CD4-positive, alpha-beta memory T cell (primary cell): Measurements from ENCODE around the gene CPLX3. TPM values are rescaled to one million over a fixed set of nuclear protein-coding genes. Genes with fewer than 3 reads are reported as not detected.

Experiments used
- CTCF ChIA-PET: fragments of 350-600 bp; sonication (Branson Sonifier 250); formaldehyde crosslinking; loops from one replicate; lab custom pipeline; 2021; ENCODE audit warnings: inconsistent platforms; ENCODE audit not compliant: partially characterized antibody; lab: Charles Lee
- POLR2A ChIA-PET: fragments of 350-600 bp; sonication (Branson Sonifier 250); formaldehyde crosslinking; loops from one replicate; lab custom pipeline; 2021; ENCODE audit not compliant: partially characterized antibody; lab: Charles Lee
- DNase-seq, 5 donors: peaks; one replicate each; pipeline versions ENCODE4 v3.0.0 to v3.0.0-alpha.2; 2020 to 2022; ENCODE audit warnings: mixed read lengths in 1 of 5
- H3K27ac ChIP-seq: one replicate; pipeline ENCODE4 v1.7.0; 2013; ENCODE audit warnings: low read depth, low read length
- H3K27me3 ChIP-seq: 2 replicates; pipeline ENCODE4 v1.7.0; 2013; ENCODE audit warnings: mild to moderate bottlenecking, low read length, moderate library complexity; ENCODE audit not compliant: insufficient read depth
- H3K36me3 ChIP-seq: 2 replicates; pipeline ENCODE4 v1.7.0; 2013; ENCODE audit warnings: mild to moderate bottlenecking, low read length, moderate library complexity; ENCODE audit not compliant: insufficient read depth
- H3K4me1 ChIP-seq: 2 replicates; pipeline ENCODE4 v1.7.0; 2013; ENCODE audit warnings: mild to moderate bottlenecking, low read length, moderate library complexity; ENCODE audit not compliant: insufficient read depth
- H3K4me3 ChIP-seq, 2 donors: one replicate each; pipeline ENCODE4 v1.7.0; 2013; ENCODE audit warnings: low read length in 2 of 2, mild to moderate bottlenecking in 1 of 2
- H3K9me3 ChIP-seq, 2 donors: one replicate each; pipeline ENCODE4 v1.7.0; 2013; ENCODE audit warnings: low read length in 2 of 2, control low read depth in 1 of 2; ENCODE audit not compliant: control insufficient read depth in 1 of 2
- H3K27ac Mint-ChIP-seq, 7 donors: one replicate each; pipeline ENCODE4 v1.8.0; 2020 to 2021; ENCODE audit warnings: mixed read lengths in 7 of 7, mild to moderate bottlenecking in 6 of 7, inconsistent platforms in 3 of 7, moderate library complexity in 3 of 7
- H3K27me3 Mint-ChIP-seq, 2 donors: one replicate each; pipeline ENCODE4 v1.8.0; 2020 to 2021; ENCODE audit warnings: mixed read lengths in 2 of 2
- H3K36me3 Mint-ChIP-seq, 2 donors: one replicate each; pipeline ENCODE4 v1.8.0; 2020 to 2021; ENCODE audit warnings: mixed read lengths in 2 of 2, inconsistent platforms in 1 of 2, mild to moderate bottlenecking in 1 of 2
- H3K4me1 Mint-ChIP-seq, 4 donors: one replicate each; pipeline ENCODE4 v1.8.0; 2020 to 2021; ENCODE audit warnings: mixed read lengths in 4 of 4, mild to moderate bottlenecking in 1 of 4
- H3K4me3 Mint-ChIP-seq, 8 donors: one replicate each; pipeline ENCODE4 v1.8.0; 2020 to 2021; ENCODE audit warnings: mixed read lengths in 8 of 8, mild to moderate bottlenecking in 7 of 8, moderate library complexity in 6 of 8, inconsistent platforms in 3 of 8
- H3K9me3 Mint-ChIP-seq, 8 donors: one replicate each; pipeline ENCODE4 v1.8.0; 2020 to 2021; ENCODE audit warnings: mixed read lengths in 8 of 8, mild to moderate bottlenecking in 5 of 8, inconsistent platforms in 3 of 8, moderate library complexity in 1 of 8
- intact Hi-C: fragments of 100-400 bp; cut with micrococcal nuclease; formaldehyde crosslinking; loops from one replicate; pipeline ENCODE4 v1.15.1; 2023
- polyA plus RNA-seq, 2 donors: library from polyadenylated mRNA; unstranded; fragments of 300-500 nt; fragmentation: Illumina TruSeq; gene quantifications; one replicate each; pipeline ENCODE4 v1.2.3, GENCODE V29; 2021
- total RNA-seq, 2 experiments: library from RNA; stranded (reverse); gene quantifications; one replicate each; pipeline ENCODE4 v1.2.3, GENCODE V29; 2021

Gene CPLX3
- not detected for total RNA-seq
- polyA plus RNA-seq: not detected

GRCh38 chr15:74826364-74826819 lies at the start of gene CPLX3:
Gene CPLX3 (plus strand): TSS chr15:74826627. CDS start chr15:74826704, 77 bp downstream.
- H3K9me3 ChIP-seq: no peaks in the 10 kb centered on the region
- Mint-ChIP-seq H3K27me3 (peaks cover 7 to 11% of the 10 kb centered on the region in 2 donors), H3K36me3 (no peaks in the 10 kb centered on the region), H3K9me3 (peaks cover 0 to 1% (median 0%) of the 10 kb centered on the region in 8 donors), H3K4me1 (peaks cover 0 to 9% (median 3%) of the 10 kb centered on the region in 4 donors), H3K4me3 (no peak within 1 kb of the TSS), H3K27ac (no peak within 1 kb of the TSS)
- H3K27me3 ChIP-seq: peaks cover 11% of the 10 kb centered on the region
- peak in 4 of 5 donors; percentile 34 to 53 (median 40) for DNase-seq
- no peaks in the 10 kb centered on the region for H3K36me3 ChIP-seq
- no peaks in the 10 kb centered on the region for H3K4me1 ChIP-seq
- H3K4me3 ChIP-seq: no peak within 1 kb of the TSS
- H3K27ac ChIP-seq: no peak within 1 kb of the TSS
- intact Hi-C loops: no loop called here
- POLR2A ChIA-PET: interaction anchor here (0.9 to 1.2 kb wide), 5 partner anchors 11 to 80 kb away, joined by 3 read pairs; no protein-coding TSS in a partner anchor
- CTCF ChIA-PET: interaction anchor here (0.8 to 2.6 kb wide), 5 partner anchors 9 to 124 kb away, joined by 3 to 7 read pairs (median 3); no protein-coding TSS in a partner anchor

- POLR2A ChIA-PET: interaction anchor here (0.7 to 24.9 kb wide), 16 partner anchors 8 to 236 kb away, joined by 3 to 1342 read pairs (median 4); partner anchors contain the start of genes ARID3B, CLK3, COX5A and CSK
Observed at GRCh38 chr15:74776821-74777768, 49.3 kb upstream of the CPLX3 start.

DNA sequence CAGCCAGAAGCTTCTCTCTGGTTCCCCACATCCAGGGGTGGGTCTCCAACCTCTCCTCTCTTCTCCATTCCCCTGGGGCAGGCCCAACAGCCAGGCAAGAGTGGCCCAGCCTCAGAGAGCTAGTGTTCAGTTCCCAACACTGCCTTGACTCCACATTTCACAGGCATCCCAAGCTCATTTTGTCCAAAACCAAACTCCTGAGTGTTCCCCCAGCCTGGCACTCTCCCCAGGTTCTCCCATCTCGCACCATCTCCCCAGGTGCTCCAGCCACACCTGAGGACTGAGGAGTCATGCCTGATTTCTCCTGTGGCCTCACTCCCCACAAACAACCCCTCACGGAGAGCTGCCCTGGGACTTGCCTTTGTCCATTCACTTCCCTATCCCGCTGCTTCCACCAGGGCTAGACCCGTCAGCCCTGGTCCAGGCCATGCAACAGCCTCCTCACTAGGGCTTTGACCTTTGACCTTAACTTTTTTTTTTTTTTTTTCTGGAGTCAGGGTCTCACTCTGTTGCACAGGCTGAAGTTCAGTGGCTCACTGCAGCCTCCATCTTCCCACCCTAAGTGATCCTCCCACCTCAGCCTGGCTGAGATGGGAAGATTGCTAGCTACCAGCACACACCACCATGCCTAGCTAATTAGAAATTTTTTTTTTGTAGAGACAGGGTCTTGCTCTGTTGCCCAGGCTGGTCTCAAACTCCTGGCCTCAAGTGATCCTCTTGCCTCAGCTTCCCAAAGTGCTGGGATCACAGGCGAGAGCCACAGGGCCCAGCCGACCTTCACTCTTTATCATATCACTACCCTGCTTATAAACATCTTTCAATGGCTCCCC lies 48.4 kb upstream of the CPLX3 start:
- H3K36me3 ChIP-seq: no peaks in the 10 kb centered on the region
- no peaks in the 10 kb centered on the region for H3K27me3 ChIP-seq
- H3K4me1 Mint-ChIP-seq: peaks cover 46 to 84% (median 71%) of the 10 kb centered on the region in 4 donors
- POLR2A ChIA-PET: interaction anchor here (0.7 to 24.9 kb wide), 21 partner anchors 9 to 1030 kb away, joined by 3 to 1342 read pairs (median 4); partner anchors contain the start of genes ARID3B, CLK3, COX5A and CSK
- intact Hi-C loops: no loop called here
- peak overlapping the region; percentile 81 for H3K27ac ChIP-seq
- H3K4me1 ChIP-seq: peaks cover 77% of the 10 kb centered on the region
- H3K4me3 ChIP-seq: peak overlapping the region; percentile 3 to 52
- no peak for DNase-seq
- no peaks in the 10 kb centered on the region for H3K9me3 Mint-ChIP-seq
- H3K36me3 Mint-ChIP-seq: peaks cover 0 to 11% of the 10 kb centered on the region in 2 donors
- no peaks in the 10 kb centered on the region for H3K9me3 ChIP-seq
- CTCF ChIA-PET: interaction anchor here (0.8 to 36.4 kb wide), 10 partner anchors 1 to 179 kb away, joined by 3 to 1908 read pairs (median 10); partner anchors contain the start of genes CSK, FAM219B, LMAN1L and RPP25
- H3K4me3 Mint-ChIP-seq: peak overlapping the region; percentile 69 to 97 (median 82)
- no peaks in the 10 kb centered on the region for H3K27me3 Mint-ChIP-seq
- peak overlapping the region; percentile 91 to 98 (median 96) for H3K27ac Mint-ChIP-seq

More at GRCh38 chr15:74776821-74777768, 49.3 kb upstream of the CPLX3 start:
- H3K4me1 Mint-ChIP-seq: peaks cover 46 to 86% (median 72%) of the 10 kb centered on the region in 4 donors
- H3K9me3 ChIP-seq: no peaks in the 10 kb centered on the region
- peak; percentile 58 to 86 (median 67) for DNase-seq
- H3K27me3 Mint-ChIP-seq: no peaks in the 10 kb centered on the region
- H3K4me1 ChIP-seq: peaks cover 78% of the 10 kb centered on the region
- H3K27ac Mint-ChIP-seq: peak overlapping the region; percentile 91 to 98 (median 96)
- intact Hi-C loops: no loop called here
- H3K27ac ChIP-seq: peak overlapping the region; percentile 81
- no peaks in the 10 kb centered on the region for H3K27me3 ChIP-seq
- CTCF ChIA-PET: interaction anchor here (0.8 to 36.4 kb wide), 13 partner anchors 2 to 180 kb away, joined by 3 to 1908 read pairs (median 7); partner anchors contain the start of genes CSK, FAM219B, LMAN1L and RPP25
- H3K36me3 Mint-ChIP-seq: peaks cover 0 to 7% of the 10 kb centered on the region in 2 donors
- H3K9me3 Mint-ChIP-seq: no peaks in the 10 kb centered on the region
- H3K4me3 Mint-ChIP-seq: peak overlapping the region; percentile 69 to 97 (median 82)
- peak overlapping the region; percentile 3 to 52 for H3K4me3 ChIP-seq
- H3K36me3 ChIP-seq: no peaks in the 10 kb centered on the region

DNA sequence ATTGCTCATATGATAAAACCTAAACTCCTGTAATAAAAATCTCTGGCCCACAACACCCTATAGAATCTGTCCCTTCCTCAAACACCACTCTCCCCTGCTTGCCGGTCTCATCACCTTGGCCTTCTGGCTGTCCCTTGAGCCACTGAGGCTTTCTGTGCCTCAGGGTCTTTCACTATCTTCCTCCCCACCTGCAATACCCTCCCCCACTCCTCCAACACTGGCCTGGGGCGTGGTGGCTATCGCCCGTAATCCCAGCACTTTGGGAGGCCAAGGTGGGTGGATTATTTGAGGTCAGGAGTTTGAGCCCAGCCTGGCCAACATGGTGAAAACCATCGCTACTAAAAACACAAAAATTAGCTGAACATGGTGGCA lies 47.8 kb upstream of the CPLX3 start:
- Histone ChIP-seq H3K27ac (peak overlapping the region; percentile 81), H3K9me3 (no peaks in the 10 kb centered on the region), H3K4me1 (peaks cover 75% of the 10 kb centered on the region), H3K4me3 (no peak overlapping the region), H3K27me3 (no peaks in the 10 kb centered on the region), H3K36me3 (no peaks in the 10 kb centered on the region)
- intact Hi-C loops: no loop called here
- Mint-ChIP-seq H3K4me1 (peaks cover 46 to 87% (median 68%) of the 10 kb centered on the region in 4 donors), H3K4me3 (peak overlapping the region; percentile 5 to 97 (median 82)), H3K36me3 (peaks cover 0 to 17% of the 10 kb centered on the region in 2 donors), H3K27ac (peak overlapping the region; percentile 91 to 98 (median 96)), H3K27me3 (no peaks in the 10 kb centered on the region), H3K9me3 (no peaks in the 10 kb centered on the region)
- ChIA-PET CTCF (interaction anchor here (2.1 to 36.4 kb wide), 6 partner anchors 0 to 146 kb away, joined by 7 to 1908 read pairs (median 210); partner anchors contain the start of genes CSK, FAM219B, LMAN1L and ULK3), POLR2A (interaction anchor here (0.7 to 24.9 kb wide), 15 partner anchors 2 to 1029 kb away, joined by 3 to 1342 read pairs (median 5); partner anchors contain the start of genes CLK3, COX5A, CSK and FAM219B)
- no peak for DNase-seq

GRCh38 chr15:74779162-74779648 lies 47.2 kb upstream of the CPLX3 start:
- Histone ChIP-seq H3K27ac (peak overlapping the region; percentile 81), H3K27me3 (no peaks in the 10 kb centered on the region), H3K9me3 (no peaks in the 10 kb centered on the region), H3K4me1 (peaks cover 78% of the 10 kb centered on the region), H3K4me3 (no peak overlapping the region), H3K36me3 (no peaks in the 10 kb centered on the region)
- intact Hi-C loops: no loop called here
- H3K36me3 Mint-ChIP-seq: peaks cover 0 to 19% of the 10 kb centered on the region in 2 donors
- no peak for DNase-seq
- POLR2A ChIA-PET: interaction anchor here (0.9 to 24.9 kb wide), 11 partner anchors 1 to 589 kb away, joined by 3 to 1342 read pairs (median 4); partner anchors contain the start of genes ARID3B, CLK3, COX5A and CSK
- no peaks in the 10 kb centered on the region for H3K27me3 Mint-ChIP-seq
- peaks cover 46 to 86% (median 63%) of the 10 kb centered on the region in 4 donors for H3K4me1 Mint-ChIP-seq
- CTCF ChIA-PET: interaction anchor here (0.5 to 36.4 kb wide), 6 partner anchors 0 to 810 kb away, joined by 3 to 1908 read pairs (median 22); partner anchors contain the start of genes CSK, FAM219B and LMAN1L
- H3K27ac Mint-ChIP-seq: peak overlapping the region; percentile 91 to 98 (median 96)
- peak overlapping the region; percentile 49 to 97 (median 82) for H3K4me3 Mint-ChIP-seq
- no peaks in the 10 kb centered on the region for H3K9me3 Mint-ChIP-seq
